ENCODE results near the gene SLC47A2. TPM values are rescaled to one million over a fixed set of nuclear protein-coding genes. Genes with fewer than 3 reads are reported as not detected.

Gene SLC47A2
- total RNA-seq, 1 donor from 2014 or later: not detected

- intact Hi-C loops (cut with micrococcal nuclease): no loop called here
- no peak for DNase-seq
- H3K4me1 Mint-ChIP-seq: peaks cover 3% of the 10 kb centered on the region
- H3K27me3 Mint-ChIP-seq: no peaks in the 10 kb centered on the region
- no peak overlapping the region for H3K27ac Mint-ChIP-seq
- H3K9me3 Mint-ChIP-seq: no peaks in the 10 kb centered on the region
- no peaks in the 10 kb centered on the region for H3K36me3 Mint-ChIP-seq (ENCODE audit: low read depth)
- no peak overlapping the region for H3K4me3 Mint-ChIP-seq
Measured at GRCh38 chr17:19741832-19742457, 25.6 kb upstream of the SLC47A2 start.

DNA sequence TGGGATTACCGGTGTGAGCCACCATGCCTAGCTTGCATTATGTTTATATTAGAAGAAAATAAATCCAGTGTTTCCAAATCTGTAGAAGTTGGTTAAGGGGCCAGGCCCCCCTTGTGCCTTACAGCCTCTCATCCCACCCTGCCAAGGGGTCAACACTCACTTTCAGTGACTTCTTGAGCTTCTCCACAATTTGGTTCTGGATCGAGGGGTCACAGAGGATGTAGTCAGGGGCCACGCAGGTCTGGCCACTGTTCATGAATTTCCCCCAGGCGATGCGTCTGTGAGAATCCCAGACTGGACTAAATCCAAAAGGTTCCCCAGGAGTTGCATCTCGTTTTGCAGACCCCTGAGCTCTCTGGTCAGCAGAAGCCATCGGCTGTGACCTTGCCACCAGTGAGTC is 24.5 kb upstream of the SLC47A2 start:
- no peak overlapping the region for H3K27ac Mint-ChIP-seq
- no peaks in the 10 kb centered on the region for H3K9me3 Mint-ChIP-seq
- no peak for DNase-seq
- H3K4me1 Mint-ChIP-seq: peaks cover 3% of the 10 kb centered on the region
- no peaks in the 10 kb centered on the region for H3K27me3 Mint-ChIP-seq
- intact Hi-C loops (cut with micrococcal nuclease): no loop called here
- no peaks in the 10 kb centered on the region for H3K36me3 Mint-ChIP-seq (ENCODE audit: low read depth)
- H3K4me3 Mint-ChIP-seq: no peak overlapping the region

DNA sequence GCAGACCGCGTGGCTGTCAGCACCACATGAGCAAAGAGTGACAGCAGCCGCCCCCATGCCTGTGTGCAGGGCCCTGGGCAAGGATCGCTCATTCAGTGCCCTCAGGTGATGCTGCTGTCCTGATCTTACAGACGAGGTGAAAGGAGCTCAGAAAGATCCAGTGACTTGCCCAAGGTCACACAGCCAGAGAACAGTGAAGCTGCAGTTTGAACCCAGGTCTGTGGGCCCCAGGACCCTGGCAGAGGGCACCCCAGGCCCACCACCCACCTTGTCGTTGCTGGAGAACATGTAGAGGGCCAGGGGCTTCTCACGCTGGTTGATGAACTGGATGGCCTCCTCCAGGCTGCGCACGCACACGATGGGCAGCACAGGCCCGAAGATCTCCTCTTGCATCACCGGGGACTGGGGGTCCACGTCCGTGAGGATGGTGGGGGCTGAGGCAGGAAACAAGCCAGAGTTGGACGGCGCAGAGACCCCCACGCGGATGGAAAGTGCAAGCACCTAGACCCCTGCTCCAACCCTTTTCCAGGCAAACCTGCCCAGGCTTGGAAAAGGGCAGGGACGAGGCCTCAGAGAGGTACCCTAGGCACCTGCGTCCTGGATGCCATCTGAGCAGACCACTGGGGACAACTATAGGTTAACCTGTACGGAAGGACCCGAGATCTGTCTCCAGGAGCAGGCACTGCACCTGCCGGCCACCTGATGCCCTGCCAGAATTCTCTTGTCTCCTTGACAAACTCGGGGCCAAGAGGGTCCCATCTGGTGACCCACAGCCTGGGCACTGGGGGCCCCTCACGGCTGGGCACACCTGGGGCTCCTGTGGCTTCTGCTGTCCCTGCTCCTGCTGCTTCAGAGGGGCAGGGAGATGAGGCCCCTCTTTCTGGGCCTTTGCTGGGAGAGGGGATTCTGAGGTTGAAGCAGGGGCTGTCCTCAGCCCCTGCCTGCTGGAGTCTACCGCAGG is 23.1 kb upstream of the SLC47A2 start:
- Mint-ChIP-seq H3K27ac (no peak overlapping the region), H3K9me3 (no peaks in the 10 kb centered on the region), H3K4me3 (no peak overlapping the region), H3K4me1 (peaks cover 2% of the 10 kb centered on the region), H3K36me3 (ENCODE audit: low read depth) (no peaks in the 10 kb centered on the region), H3K27me3 (no peaks in the 10 kb centered on the region)
- intact Hi-C loops (cut with micrococcal nuclease): no loop called here
- DNase-seq: no peak

GRCh38 chr17:19738757-19739156 is 22.4 kb upstream of the SLC47A2 start:
- Mint-ChIP-seq H3K4me3 (no peak overlapping the region), H3K4me1 (no peaks in the 10 kb centered on the region), H3K36me3 (ENCODE audit: low read depth) (no peaks in the 10 kb centered on the region), H3K27me3 (no peaks in the 10 kb centered on the region), H3K9me3 (no peaks in the 10 kb centered on the region), H3K27ac (no peak overlapping the region)
- intact Hi-C loops (cut with micrococcal nuclease): no loop called here
- DNase-seq: no peak

DNA sequence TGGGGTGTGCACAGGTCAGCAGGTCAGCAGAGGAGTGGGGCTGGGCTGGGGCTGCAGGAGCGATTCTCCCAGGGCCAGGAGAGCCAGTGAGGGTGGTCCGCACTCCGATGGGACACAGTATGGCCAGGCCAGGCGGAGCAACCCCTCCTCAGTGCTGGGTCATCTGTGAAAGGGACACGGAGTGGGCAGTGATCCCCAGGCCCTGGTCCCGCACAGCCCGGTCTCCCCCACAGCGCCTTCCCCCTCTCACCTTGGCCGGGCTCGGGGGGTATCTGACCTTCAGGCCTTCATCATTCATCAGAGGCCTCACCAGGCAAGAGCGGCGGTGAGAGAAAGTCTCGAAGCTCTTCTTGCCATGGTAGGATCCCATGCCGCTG is 21.7 kb upstream of the SLC47A2 start:
- H3K4me3 Mint-ChIP-seq: no peak overlapping the region
- intact Hi-C loops (cut with micrococcal nuclease): no loop called here
- no peaks in the 10 kb centered on the region for H3K27me3 Mint-ChIP-seq
- no peaks in the 10 kb centered on the region for H3K9me3 Mint-ChIP-seq
- H3K4me1 Mint-ChIP-seq: no peaks in the 10 kb centered on the region
- no peaks in the 10 kb centered on the region for H3K36me3 Mint-ChIP-seq (ENCODE audit: low read depth)
- H3K27ac Mint-ChIP-seq: no peak overlapping the region
- no peak for DNase-seq

GRCh38 chr17:19737305-19738072 is 21.1 kb upstream of the SLC47A2 start:
- Mint-ChIP-seq H3K36me3 (ENCODE audit: low read depth) (no peaks in the 10 kb centered on the region), H3K4me1 (no peaks in the 10 kb centered on the region), H3K4me3 (no peak overlapping the region), H3K9me3 (no peaks in the 10 kb centered on the region), H3K27ac (no peak overlapping the region), H3K27me3 (no peaks in the 10 kb centered on the region)
- intact Hi-C loops (cut with micrococcal nuclease): no loop called here
- DNase-seq: no peak

DNA sequence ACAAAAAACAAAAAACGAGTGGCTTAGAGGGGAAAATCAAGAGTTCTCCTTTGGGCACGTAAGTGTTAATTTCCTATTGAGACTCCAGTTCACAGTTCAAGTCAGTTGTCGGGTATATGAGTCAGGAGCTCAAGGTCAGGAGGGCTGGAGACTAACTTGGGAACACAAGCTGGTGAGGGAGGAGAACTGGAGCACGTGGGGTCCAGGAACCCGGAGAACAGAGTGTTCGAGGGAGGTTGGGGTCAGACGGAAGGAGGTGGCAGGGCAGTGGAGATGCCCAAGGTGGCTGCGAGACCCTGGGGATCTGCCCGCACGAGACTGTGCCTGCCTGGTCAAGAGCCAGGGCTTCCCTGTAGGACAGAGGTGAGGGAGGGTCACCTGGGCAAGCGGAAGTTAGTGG is 19.7 kb upstream of the SLC47A2 start:
- Mint-ChIP-seq H3K36me3 (ENCODE audit: low read depth) (no peaks in the 10 kb centered on the region), H3K4me1 (no peaks in the 10 kb centered on the region), H3K27me3 (no peaks in the 10 kb centered on the region), H3K4me3 (no peak overlapping the region), H3K27ac (no peak overlapping the region), H3K9me3 (no peaks in the 10 kb centered on the region)
- intact Hi-C loops (cut with micrococcal nuclease): no loop called here
- DNase-seq: no peak

DNA sequence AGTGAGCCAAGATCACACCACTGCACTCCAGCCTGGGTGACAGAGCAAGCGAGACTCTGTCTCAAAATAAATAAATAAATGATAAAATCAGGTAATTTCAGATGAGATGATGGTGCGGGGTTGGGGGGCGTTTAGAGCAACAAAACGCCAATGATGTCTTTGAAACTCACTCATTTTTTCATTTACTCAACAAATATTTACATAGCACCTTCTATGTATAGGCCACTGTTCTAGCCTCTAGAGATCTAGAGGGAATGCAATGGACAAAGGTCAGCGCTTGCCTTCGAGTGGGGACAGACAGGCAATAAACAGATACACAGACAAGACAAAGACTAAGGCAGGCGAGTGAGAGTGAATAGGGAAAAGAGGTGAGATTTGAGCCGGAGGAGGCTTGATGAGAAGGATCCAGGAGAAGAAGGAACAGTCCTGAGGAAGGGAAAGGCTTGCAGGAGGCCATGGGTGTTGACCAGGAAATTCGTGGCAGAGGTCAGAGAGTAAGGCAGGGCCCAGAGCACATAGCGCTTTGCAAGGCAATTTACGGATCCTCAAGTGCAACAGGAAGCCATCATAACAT is 17.7 kb upstream of the SLC47A2 start:
- no peak for DNase-seq
- H3K4me1 Mint-ChIP-seq: no peaks in the 10 kb centered on the region
- no peaks in the 10 kb centered on the region for H3K27me3 Mint-ChIP-seq
- intact Hi-C loops (cut with micrococcal nuclease): no loop called here
- H3K36me3 Mint-ChIP-seq (ENCODE audit: low read depth): no peaks in the 10 kb centered on the region
- H3K4me3 Mint-ChIP-seq: no peak overlapping the region
- H3K9me3 Mint-ChIP-seq: no peaks in the 10 kb centered on the region
- no peak overlapping the region for H3K27ac Mint-ChIP-seq

DNA sequence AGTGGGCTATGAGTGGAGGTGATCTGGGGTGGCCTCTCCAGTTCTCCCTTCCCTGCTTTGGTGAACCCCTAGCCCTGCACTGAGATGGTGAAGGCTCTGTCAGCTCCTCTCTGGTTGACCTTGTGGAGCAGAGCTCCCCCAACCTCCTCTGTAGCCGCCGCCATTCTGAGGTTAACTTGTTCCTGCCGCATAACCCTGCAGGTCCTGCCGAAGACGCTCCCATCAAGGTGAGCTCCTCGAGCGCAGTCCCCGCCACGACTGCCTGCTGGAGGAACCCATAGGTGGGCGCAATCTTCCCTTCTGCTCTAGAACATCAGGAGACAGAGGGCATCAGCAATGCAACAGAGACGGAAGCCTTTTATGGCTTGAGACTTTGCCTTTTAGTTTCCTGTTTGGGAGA is 15.2 kb upstream of the SLC47A2 start:
- no peak for DNase-seq
- no peak overlapping the region for H3K4me3 Mint-ChIP-seq
- H3K27ac Mint-ChIP-seq: no peak overlapping the region
- H3K36me3 Mint-ChIP-seq (ENCODE audit: low read depth): no peaks in the 10 kb centered on the region
- H3K27me3 Mint-ChIP-seq: no peaks in the 10 kb centered on the region
- H3K9me3 Mint-ChIP-seq: no peaks in the 10 kb centered on the region
- H3K4me1 Mint-ChIP-seq: no peaks in the 10 kb centered on the region
- intact Hi-C loops (cut with micrococcal nuclease): no loop called here

- DNase-seq: no peak
- Mint-ChIP-seq H3K4me1 (no peaks in the 10 kb centered on the region), H3K4me3 (no peak overlapping the region), H3K36me3 (ENCODE audit: low read depth) (no peaks in the 10 kb centered on the region), H3K27ac (no peak overlapping the region), H3K27me3 (no peaks in the 10 kb centered on the region), H3K9me3 (no peaks in the 10 kb centered on the region)
- intact Hi-C loops (cut with micrococcal nuclease): no loop called here
Measured at GRCh38 chr17:19730843-19731242, 14.5 kb upstream of the SLC47A2 start.

DNA sequence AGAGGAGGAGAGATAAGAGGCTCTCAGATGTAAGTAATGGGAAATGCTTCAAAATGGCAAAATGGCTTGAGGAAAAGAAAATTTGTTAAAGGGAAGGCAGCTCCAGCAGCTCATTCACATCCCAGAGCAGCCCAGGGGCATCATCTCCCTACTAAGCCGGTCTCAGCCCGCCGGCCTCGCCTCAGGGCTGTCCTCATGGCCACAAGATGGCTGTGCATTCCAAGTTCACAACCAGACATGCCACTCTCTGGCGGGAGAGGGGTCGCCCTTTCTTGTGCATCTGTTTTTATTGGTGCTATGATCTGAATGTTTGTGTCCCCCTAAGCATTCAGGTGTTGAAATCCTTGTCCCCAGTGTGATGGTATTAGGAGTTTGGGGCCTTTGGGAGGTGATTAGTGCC is 13.5 kb upstream of the SLC47A2 start:
- H3K36me3 Mint-ChIP-seq (ENCODE audit: low read depth): no peaks in the 10 kb centered on the region
- intact Hi-C loops (cut with micrococcal nuclease): no loop called here
- no peak overlapping the region for H3K4me3 Mint-ChIP-seq
- peaks cover 2% of the 10 kb centered on the region for H3K4me1 Mint-ChIP-seq
- DNase-seq: no peak
- no peaks in the 10 kb centered on the region for H3K9me3 Mint-ChIP-seq
- H3K27me3 Mint-ChIP-seq: peaks cover 9% of the 10 kb centered on the region
- H3K27ac Mint-ChIP-seq: no peak overlapping the region

DNA sequence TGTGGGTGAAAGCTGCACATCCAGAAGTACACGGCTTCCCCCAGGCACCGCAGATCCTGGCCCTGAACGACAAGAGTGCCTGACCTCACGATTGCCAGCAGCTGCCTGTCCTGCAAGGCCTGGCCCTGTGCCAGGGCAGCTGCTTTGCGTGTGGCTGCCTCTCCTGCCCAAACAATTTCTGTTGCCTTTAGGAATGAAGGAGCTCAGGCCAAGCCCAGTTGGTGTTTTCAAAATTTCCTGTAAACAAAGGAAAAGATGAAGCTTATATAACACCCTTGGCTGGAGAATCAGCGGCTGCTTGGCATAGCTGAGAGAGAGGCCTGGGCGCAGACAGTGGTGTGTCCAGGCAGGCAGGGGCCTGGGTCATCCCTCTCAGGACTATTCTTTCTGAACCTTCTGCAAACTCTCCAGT is 11.7 kb upstream of the SLC47A2 start:
- Mint-ChIP-seq H3K27ac (no peak overlapping the region), H3K4me1 (peaks cover 2% of the 10 kb centered on the region), H3K27me3 (peaks cover 11% of the 10 kb centered on the region), H3K4me3 (no peak overlapping the region), H3K36me3 (ENCODE audit: low read depth) (no peaks in the 10 kb centered on the region), H3K9me3 (no peaks in the 10 kb centered on the region)
- intact Hi-C loops (cut with micrococcal nuclease): no loop called here
- no peak for DNase-seq

DNA sequence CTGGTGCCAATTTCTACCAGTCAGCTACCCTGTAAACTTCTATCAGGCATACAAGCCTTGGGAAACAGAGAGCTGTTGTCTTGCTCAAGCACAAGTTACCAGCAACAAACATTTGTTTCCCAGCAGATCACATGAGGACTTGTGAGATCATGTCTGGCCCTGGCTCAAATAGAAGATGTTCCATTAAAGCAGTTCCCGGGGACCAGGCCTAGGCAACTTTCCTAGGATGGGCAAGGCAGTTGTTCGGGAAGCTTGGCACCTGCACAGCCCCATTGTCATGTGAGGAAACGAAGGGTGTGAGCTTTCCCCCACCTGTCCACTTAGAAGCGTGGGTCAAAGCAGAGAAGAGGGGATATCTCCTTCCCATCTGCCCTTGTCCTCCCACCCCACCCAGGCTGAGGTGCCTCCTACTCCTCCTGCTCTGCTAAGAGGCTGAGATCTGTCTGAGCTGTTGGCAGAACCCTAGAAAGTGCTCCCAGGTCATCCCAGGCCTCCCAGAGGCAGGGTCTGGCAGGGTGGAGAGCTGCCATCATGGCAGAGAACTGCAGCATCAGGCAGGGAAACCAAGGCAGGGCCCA is 11.2 kb upstream of the SLC47A2 start:
- H3K9me3 Mint-ChIP-seq: no peaks in the 10 kb centered on the region
- no peak overlapping the region for H3K27ac Mint-ChIP-seq
- H3K36me3 Mint-ChIP-seq (ENCODE audit: low read depth): no peaks in the 10 kb centered on the region
- intact Hi-C loops (cut with micrococcal nuclease): no loop called here
- peaks cover 2% of the 10 kb centered on the region for H3K4me1 Mint-ChIP-seq
- no peak for DNase-seq
- H3K27me3 Mint-ChIP-seq: peaks cover 11% of the 10 kb centered on the region
- H3K4me3 Mint-ChIP-seq: no peak overlapping the region

Data from activated CD4-positive, alpha-beta T cell treated with anti-CD3 and anti-CD28 coated beads, Interleukin-2, amount 10 ng/mL, durations not matched to agents 24 days and 14 days (primary cell).